Osteocyte (in vitro differentiated cells): ENCODE data around the gene TMEM242. TPM values are rescaled to one million over a fixed set of nuclear protein-coding genes. Genes with fewer than 3 reads are reported as not detected.

Experiments
- DNase-seq: peaks from one replicate; pipeline ENCODE4 v3.0.0; 2021; ENCODE audit warnings: mixed read lengths; ENCODE audit not compliant: unreplicated experiment; ENCODE audit errors: extremely low spot score
- H3K27ac Mint-ChIP-seq: one replicate; pipeline ENCODE4 v1.8.0; 2021; ENCODE audit warnings: mild to moderate bottlenecking, mixed read lengths; ENCODE audit not compliant: unreplicated experiment
- H3K27me3 Mint-ChIP-seq: one replicate; pipeline ENCODE4 v1.8.0; 2021; ENCODE audit warnings: mixed read lengths; ENCODE audit not compliant: unreplicated experiment
- H3K36me3 Mint-ChIP-seq: one replicate; pipeline ENCODE4 v1.8.0; 2021; ENCODE audit warnings: mixed read lengths; ENCODE audit not compliant: unreplicated experiment
- H3K4me1 Mint-ChIP-seq: one replicate; pipeline ENCODE4 v1.8.0; 2021; ENCODE audit warnings: mixed read lengths; ENCODE audit not compliant: unreplicated experiment
- H3K4me3 Mint-ChIP-seq: one replicate; pipeline ENCODE4 v1.8.0; 2021; ENCODE audit warnings: mild to moderate bottlenecking, moderate library complexity, mixed read lengths; ENCODE audit not compliant: unreplicated experiment
- H3K9me3 Mint-ChIP-seq: one replicate; pipeline ENCODE4 v1.8.0; 2021; ENCODE audit warnings: mixed read lengths; ENCODE audit not compliant: unreplicated experiment
- long read RNA-seq: library from polyadenylated mRNA; unstranded; transcript quantifications from one replicate; pipeline ENCODE4 v2.0.0, GENCODE V29; 2021
- total RNA-seq: library from RNA; stranded (reverse); gene quantifications from 2 replicates; pipeline ENCODE4 v1.2.1, GENCODE V29; 2021
- TF ChIP-seq, protein P1 (sequence below): fragments of 200-600 bp; sonication (generic); IDR thresholded peaks from 2 replicates; pipeline ENCODE4 v1.5.0; 2021; ENCODE audit warnings: antibody characterized with exemption, mild to moderate bottlenecking, moderate library complexity

Gene TMEM242
- 12.3 and 12.7 TPM in 2 replicates for total RNA-seq
- long read RNA-seq, full-length matches to known transcripts: 132 of 140 reads
- long read RNA-seq, partial matches to known transcripts: 1 of 140 reads
- long read RNA-seq, other reads (novel, unspliced or antisense): 7 of 140 reads

GRCh38 chr6:157323255-157323965 is at the start of gene TMEM242:
Gene TMEM242 (minus strand): TSS chr6:157323519. CDS start chr6:157323499, 20 bp downstream.
- DNase-seq: peak; percentile 97
- Mint-ChIP-seq H3K9me3 (no peaks in the 10 kb centered on the region), H3K27ac (peak within 1 kb of the TSS; percentile 98), H3K27me3 (peaks cover 17% of the 10 kb centered on the region), H3K4me3 (peak within 1 kb of the TSS; percentile 95), H3K4me1 (peaks cover 17% of the 10 kb centered on the region), H3K36me3 (no peaks in the 10 kb centered on the region)
- TF ChIP-seq, protein P1, sequence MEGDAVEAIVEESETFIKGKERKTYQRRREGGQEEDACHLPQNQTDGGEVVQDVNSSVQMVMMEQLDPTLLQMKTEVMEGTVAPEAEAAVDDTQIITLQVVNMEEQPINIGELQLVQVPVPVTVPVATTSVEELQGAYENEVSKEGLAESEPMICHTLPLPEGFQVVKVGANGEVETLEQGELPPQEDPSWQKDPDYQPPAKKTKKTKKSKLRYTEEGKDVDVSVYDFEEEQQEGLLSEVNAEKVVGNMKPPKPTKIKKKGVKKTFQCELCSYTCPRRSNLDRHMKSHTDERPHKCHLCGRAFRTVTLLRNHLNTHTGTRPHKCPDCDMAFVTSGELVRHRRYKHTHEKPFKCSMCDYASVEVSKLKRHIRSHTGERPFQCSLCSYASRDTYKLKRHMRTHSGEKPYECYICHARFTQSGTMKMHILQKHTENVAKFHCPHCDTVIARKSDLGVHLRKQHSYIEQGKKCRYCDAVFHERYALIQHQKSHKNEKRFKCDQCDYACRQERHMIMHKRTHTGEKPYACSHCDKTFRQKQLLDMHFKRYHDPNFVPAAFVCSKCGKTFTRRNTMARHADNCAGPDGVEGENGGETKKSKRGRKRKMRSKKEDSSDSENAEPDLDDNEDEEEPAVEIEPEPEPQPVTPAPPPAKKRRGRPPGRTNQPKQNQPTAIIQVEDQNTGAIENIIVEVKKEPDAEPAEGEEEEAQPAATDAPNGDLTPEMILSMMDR: peak; percentile 52

DNA sequence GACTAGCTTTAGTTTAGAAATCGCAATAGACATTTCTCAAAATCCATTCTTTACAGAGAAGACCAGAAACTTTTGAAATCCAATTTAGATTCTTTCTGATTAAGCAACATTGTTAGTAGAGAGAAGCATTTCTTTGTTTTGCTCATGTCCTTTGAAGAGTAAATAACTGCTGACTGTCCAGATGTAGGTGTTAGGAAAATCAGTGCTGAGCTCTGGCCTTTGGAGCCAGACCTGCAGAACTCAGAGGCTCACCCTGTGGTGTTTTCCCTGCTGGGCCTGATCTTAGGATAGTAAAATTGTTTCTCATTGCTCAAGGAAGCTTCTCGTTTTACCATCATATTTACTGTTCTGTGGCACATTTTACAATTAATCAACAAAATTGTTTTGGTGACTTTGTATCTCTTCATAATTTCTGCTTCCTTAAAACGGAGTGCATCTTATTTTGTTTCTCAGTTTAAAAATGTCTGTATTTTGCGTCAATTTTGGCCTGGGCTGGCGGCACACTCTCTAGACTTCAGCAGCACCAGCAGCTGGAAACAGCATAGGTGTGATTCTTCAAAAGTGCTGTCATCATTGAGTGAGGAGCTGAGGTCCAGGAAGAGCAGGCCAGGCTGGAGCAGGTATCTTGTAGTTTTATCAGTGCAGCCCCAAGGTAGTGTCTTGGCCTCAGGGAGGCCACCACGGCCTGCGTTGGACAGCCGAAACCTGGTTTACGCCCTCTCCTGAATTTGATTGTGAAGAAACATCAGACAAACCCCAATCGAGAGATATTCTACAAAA is 49.4 kb upstream of the TMEM242 start:
- Mint-ChIP-seq H3K27me3 (peaks cover 32% of the 10 kb centered on the region), H3K4me1 (no peaks in the 10 kb centered on the region), H3K36me3 (no peaks in the 10 kb centered on the region), H3K27ac (no peak overlapping the region), H3K9me3 (no peaks in the 10 kb centered on the region), H3K4me3 (no peak overlapping the region)
- DNase-seq: no peak
- TF ChIP-seq, protein P1: no peak

DNA sequence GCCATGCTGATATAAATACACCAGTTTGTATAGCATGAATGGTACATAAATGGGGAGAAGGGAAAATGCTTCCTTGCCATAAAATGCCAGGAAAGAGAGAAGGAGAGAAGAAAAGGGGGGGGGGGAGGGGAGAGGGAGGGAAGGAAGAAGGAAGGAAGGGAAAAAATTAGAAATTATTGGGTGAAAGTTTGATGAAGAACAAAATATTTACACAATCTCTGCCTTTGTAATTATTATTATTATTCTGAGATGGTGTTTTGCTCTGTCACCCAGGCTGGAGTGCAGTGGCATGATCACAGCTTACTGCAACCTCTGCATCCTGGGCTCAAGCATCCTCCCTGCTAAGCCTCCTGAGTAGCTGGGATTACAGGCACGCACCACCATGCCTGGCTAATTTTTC is 47.4 kb upstream of the TMEM242 start:
- Mint-ChIP-seq H3K4me1 (no peaks in the 10 kb centered on the region), H3K4me3 (no peak overlapping the region), H3K9me3 (no peaks in the 10 kb centered on the region), H3K27ac (no peak overlapping the region), H3K27me3 (peaks cover 47% of the 10 kb centered on the region), H3K36me3 (peaks cover 1% of the 10 kb centered on the region)
- DNase-seq: no peak
- TF ChIP-seq, protein P1: no peak

DNA sequence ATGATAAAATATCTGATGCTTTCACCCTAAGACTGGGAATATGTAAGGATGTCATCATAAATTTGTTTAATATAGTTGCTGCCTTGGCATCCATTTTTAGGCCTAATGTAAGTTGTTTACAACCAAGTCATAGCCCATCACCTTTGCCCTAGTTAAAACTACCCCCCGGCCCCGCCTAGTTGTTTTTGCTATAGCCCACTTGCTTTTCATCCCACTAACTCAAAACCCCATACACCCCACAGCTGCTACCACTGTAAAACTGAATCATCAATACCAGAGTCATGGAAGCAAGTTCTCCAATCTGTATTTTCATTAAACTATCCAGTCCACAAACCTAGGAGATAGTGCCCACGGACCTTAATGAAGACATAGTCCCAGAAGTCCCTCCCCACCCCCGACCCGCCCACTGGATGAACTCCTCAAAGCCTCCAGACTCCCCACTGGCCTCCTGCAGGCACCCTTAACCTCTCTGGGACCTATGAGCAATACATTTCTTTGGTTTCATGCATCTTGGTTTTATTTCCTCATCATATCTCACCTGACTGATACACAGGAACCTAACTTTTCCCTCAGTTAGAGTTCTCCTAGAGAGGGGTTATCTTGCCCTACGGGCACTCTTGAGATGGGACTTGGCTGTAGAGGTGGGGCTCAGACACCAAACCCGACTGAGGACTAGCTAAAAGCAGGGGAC is 45.2 kb upstream of the TMEM242 start:
- Mint-ChIP-seq H3K27me3 (peaks cover 47% of the 10 kb centered on the region), H3K4me1 (no peaks in the 10 kb centered on the region), H3K36me3 (peaks cover 1% of the 10 kb centered on the region), H3K4me3 (no peak overlapping the region), H3K27ac (no peak overlapping the region), H3K9me3 (no peaks in the 10 kb centered on the region)
- TF ChIP-seq, protein P1: no peak
- DNase-seq: no peak
